Stimulated activated CD8-positive, alpha-beta memory T cell treated with anti-CD3 and anti-CD28 coated beads, Interleukin-15, amount 100 ng/mL, for 4 hours (primary cell): Measurements from ENCODE around the gene SLC9A9.

ENCODE experiments used
- DNase-seq, 2 donors: peaks; one replicate each; pipeline ENCODE4 v3.0.0-alpha.2; 2020; ENCODE audit warnings: low read depth in 2 of 2

Gene SLC9A9

GRCh38 chr3:143600756-143601718 lies 247.2 kb downstream of the SLC9A9 start:
- no peak for DNase-seq

- DNase-seq: no peak
Observed at GRCh38 chr3:143597774-143598652, 250.3 kb downstream of the SLC9A9 start.

GRCh38 chr3:143596957-143597642 lies 251.2 kb downstream of the SLC9A9 start:
- no peak for DNase-seq

- DNase-seq: no peak
Observed at GRCh38 chr3:143595456-143596077, 252.7 kb downstream of the SLC9A9 start.

- no peak for DNase-seq
Observed at GRCh38 chr3:143594206-143594605, 254.1 kb downstream of the SLC9A9 start.

- no peak for DNase-seq
Observed at GRCh38 chr3:143590660-143591059, 257.6 kb downstream of the SLC9A9 start.

- DNase-seq: no peak
Observed at GRCh38 chr3:143586576-143586975, 261.7 kb downstream of the SLC9A9 start.

GRCh38 chr3:143585720-143586456 lies 262.4 kb downstream of the SLC9A9 start:
- no peak for DNase-seq

GRCh38 chr3:143584474-143584873 lies 263.8 kb downstream of the SLC9A9 start:
- no peak for DNase-seq

- no peak for DNase-seq
Observed at GRCh38 chr3:143581972-143582722, 266.1 kb downstream of the SLC9A9 start.

- DNase-seq: no peak
Observed at GRCh38 chr3:143578810-143579435, 269.3 kb downstream of the SLC9A9 start.

- no peak for DNase-seq
Observed at GRCh38 chr3:143576568-143577270, 271.5 kb downstream of the SLC9A9 start.

GRCh38 chr3:143574933-143575332 lies 273.3 kb downstream of the SLC9A9 start:
- DNase-seq: no peak

GRCh38 chr3:143573610-143574303 lies 274.5 kb downstream of the SLC9A9 start:
- no peak for DNase-seq

- DNase-seq: no peak
Observed at GRCh38 chr3:143571548-143571947, 276.7 kb downstream of the SLC9A9 start.

- DNase-seq: no peak
Observed at GRCh38 chr3:143567823-143568222, 280.4 kb downstream of the SLC9A9 start.

GRCh38 chr3:143565951-143566350 lies 282.3 kb downstream of the SLC9A9 start:
- no peak for DNase-seq

- no peak for DNase-seq
Observed at GRCh38 chr3:143563786-143564185, 284.5 kb downstream of the SLC9A9 start.
